Dedifferentiated amniotic fluid mesenchymal stem cell (primary cell): Measurements from ENCODE around the gene SIRT2.
"Not testable (repeated sequence)": the region's sequence is repeated elsewhere in the genome, so short reads cannot be mapped to it uniquely, and the experiment has no call there.

Experiments
- DNase-seq: peaks from one replicate; pipeline ENCODE4 v3.0.0-alpha.2; 2016; ENCODE audit errors: extremely low spot score

Gene SIRT2

DNA sequence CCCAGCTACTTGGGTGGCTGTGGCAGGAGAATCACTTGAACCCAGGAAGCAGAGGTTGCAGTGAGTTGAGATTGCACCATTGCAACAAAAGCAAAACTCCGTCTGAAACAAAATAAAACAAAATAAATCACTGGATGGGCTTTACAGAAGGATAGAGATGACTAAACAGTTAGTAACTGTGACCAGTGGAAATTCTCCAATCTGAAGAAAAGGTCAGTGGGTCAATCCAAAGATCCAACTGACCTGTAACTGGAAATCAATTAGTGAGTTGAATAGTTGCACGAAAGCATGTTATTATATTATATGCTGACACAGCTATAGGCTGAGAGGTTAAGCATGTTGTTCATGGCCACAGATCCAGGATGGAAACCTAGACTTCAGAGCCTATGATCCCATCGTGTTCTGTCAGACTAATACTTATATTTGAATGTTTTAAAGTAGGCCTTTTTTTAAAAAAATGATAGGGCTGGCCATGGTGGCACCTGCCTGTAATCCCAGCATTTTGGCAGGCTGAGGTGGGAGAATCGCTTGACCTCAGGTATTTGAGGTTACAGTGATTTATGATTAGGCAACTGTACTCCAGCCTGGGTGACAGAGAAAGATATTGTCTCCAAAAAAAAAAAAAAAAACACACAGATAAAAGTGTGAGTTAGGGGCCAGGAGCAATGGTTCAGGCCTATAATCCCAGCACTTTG lies 69.2 kb downstream of the SIRT2 start:
- DNase-seq = no peak

DNA sequence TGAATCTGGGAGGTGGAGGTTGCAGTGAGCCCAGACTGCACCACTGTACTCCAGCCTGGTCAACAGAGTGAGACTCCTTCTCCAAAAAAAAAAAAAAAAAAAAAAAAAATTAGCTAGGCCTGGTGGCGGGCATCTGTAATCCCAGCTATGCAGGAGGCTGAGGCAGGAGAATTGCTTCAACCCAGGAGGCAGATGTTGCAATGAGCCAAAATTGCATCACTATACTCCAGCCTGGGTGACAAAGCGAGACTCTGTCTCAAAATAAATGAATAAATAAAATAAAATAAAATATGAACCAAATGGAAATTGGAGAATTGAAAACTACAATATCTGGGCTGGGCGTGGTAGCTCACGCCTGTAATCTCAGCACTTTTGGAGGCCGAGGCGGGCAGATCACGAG lies 70.2 kb downstream of the SIRT2 start:
- not testable (repeated sequence) for DNase-seq
